ENCODE data around the gene CCDC169.

Gene CCDC169

GRCh38 chr13:36275190-36276002 lies 22.2 kb downstream of the CCDC169 start:
- Histone ChIP-seq H3K9ac (ENCODE audit: low read depth, low read length) (no peak overlapping the region), H3K36me3 (ENCODE audit: insufficient read depth, low read length) (peaks cover 32% of the 10 kb centered on the region), H3K9me3 (ENCODE audit: insufficient read depth, low read depth, low read length) (no peaks in the 10 kb centered on the region), H3K27me3 (ENCODE audit: insufficient read depth, low read length) (no peaks in the 10 kb centered on the region), H3K4me3 (ENCODE audit: low read length) (no peak overlapping the region), H3K27ac (ENCODE audit: low read depth, low read length) (no peak overlapping the region), H3K4me1 (ENCODE audit: insufficient read depth, low read length) (no peaks in the 10 kb centered on the region)
- WGBS: 100% methylated on average over 1 of the region's 3 CpGs

GRCh38 chr13:36273431-36273830 lies 24.2 kb downstream of the CCDC169 start:
- Histone ChIP-seq H3K27ac (ENCODE audit: low read depth, low read length) (no peak overlapping the region), H3K9me3 (ENCODE audit: insufficient read depth, low read depth, low read length) (no peaks in the 10 kb centered on the region), H3K4me1 (ENCODE audit: insufficient read depth, low read length) (no peaks in the 10 kb centered on the region), H3K4me3 (ENCODE audit: low read length) (no peak overlapping the region), H3K9ac (ENCODE audit: low read depth, low read length) (no peak overlapping the region), H3K36me3 (ENCODE audit: insufficient read depth, low read length) (peaks cover 23% of the 10 kb centered on the region), H3K27me3 (ENCODE audit: insufficient read depth, low read length) (no peaks in the 10 kb centered on the region)
- WGBS: 86% methylated on average over 2 of the region's 2 CpGs

GRCh38 chr13:36261976-36262375 lies 35.6 kb downstream of the CCDC169 start:
- no peaks in the 10 kb centered on the region for H3K27me3 ChIP-seq (ENCODE audit: insufficient read depth, low read length)
- no peak overlapping the region for H3K9ac ChIP-seq (ENCODE audit: low read depth, low read length)
- H3K9me3 ChIP-seq (ENCODE audit: insufficient read depth, low read depth, low read length): no peaks in the 10 kb centered on the region
- H3K36me3 ChIP-seq (ENCODE audit: insufficient read depth, low read length): peaks cover 6% of the 10 kb centered on the region; the same call in 1 of the 2 replicates
- H3K27ac ChIP-seq (ENCODE audit: low read depth, low read length): no peak overlapping the region
- peaks cover 4% of the 10 kb centered on the region; the same call in 1 of the 2 replicates for H3K4me1 ChIP-seq (ENCODE audit: insufficient read depth, low read length)
- H3K4me3 ChIP-seq (ENCODE audit: low read length): no peak overlapping the region

- Histone ChIP-seq H3K4me3 (ENCODE audit: low read length) (no peak overlapping the region), H3K36me3 (ENCODE audit: insufficient read depth, low read length) (peaks cover 5% of the 10 kb centered on the region; the same call in 1 of the 2 replicates), H3K27ac (ENCODE audit: low read depth, low read length) (no peak overlapping the region), H3K27me3 (ENCODE audit: insufficient read depth, low read length) (no peaks in the 10 kb centered on the region), H3K9ac (ENCODE audit: low read depth, low read length) (no peak overlapping the region), H3K9me3 (ENCODE audit: insufficient read depth, low read depth, low read length) (no peaks in the 10 kb centered on the region), H3K4me1 (ENCODE audit: insufficient read depth, low read length) (peaks cover 4% of the 10 kb centered on the region; the same call in 1 of the 2 replicates)
- 93% methylated on average over 3 of the region's 3 CpGs for WGBS
Measured at GRCh38 chr13:36261011-36261410, 36.6 kb downstream of the CCDC169 start.

- no peak overlapping the region for H3K4me3 ChIP-seq (ENCODE audit: low read length)
- H3K9me3 ChIP-seq (ENCODE audit: insufficient read depth, low read depth, low read length): no peaks in the 10 kb centered on the region
- no peaks in the 10 kb centered on the region for H3K27me3 ChIP-seq (ENCODE audit: insufficient read depth, low read length)
- peaks cover 4% of the 10 kb centered on the region; the same call in 1 of the 2 replicates for H3K4me1 ChIP-seq (ENCODE audit: insufficient read depth, low read length)
- H3K27ac ChIP-seq (ENCODE audit: low read depth, low read length): no peak overlapping the region
- H3K9ac ChIP-seq (ENCODE audit: low read depth, low read length): no peak overlapping the region
- WGBS: 95% methylated on average over 8 of the region's 8 CpGs
- H3K36me3 ChIP-seq (ENCODE audit: insufficient read depth, low read length): peaks cover 6% of the 10 kb centered on the region; the same call in 1 of the 2 replicates
Measured at GRCh38 chr13:36259361-36260137, 38.1 kb downstream of the CCDC169 start.

- Histone ChIP-seq H3K36me3 (ENCODE audit: insufficient read depth, low read length) (peaks cover 7% of the 10 kb centered on the region; the same call in 1 of the 2 replicates), H3K4me1 (ENCODE audit: insufficient read depth, low read length) (peaks cover 4% of the 10 kb centered on the region; the same call in 1 of the 2 replicates), H3K9me3 (ENCODE audit: insufficient read depth, low read depth, low read length) (no peaks in the 10 kb centered on the region), H3K9ac (ENCODE audit: low read depth, low read length) (no peak overlapping the region), H3K4me3 (ENCODE audit: low read length) (no peak overlapping the region), H3K27ac (ENCODE audit: low read depth, low read length) (no peak overlapping the region), H3K27me3 (ENCODE audit: insufficient read depth, low read length) (no peaks in the 10 kb centered on the region)
- 94% methylated on average over 8 of the region's 8 CpGs for WGBS
Measured at GRCh38 chr13:36258831-36259230, 38.8 kb downstream of the CCDC169 start.

GRCh38 chr13:36251526-36251925 lies 46.1 kb downstream of the CCDC169 start:
- peaks cover 41% of the 10 kb centered on the region for H3K36me3 ChIP-seq (ENCODE audit: insufficient read depth, low read length)
- H3K4me3 ChIP-seq (ENCODE audit: low read length): no peak overlapping the region
- no peaks in the 10 kb centered on the region for H3K27me3 ChIP-seq (ENCODE audit: insufficient read depth, low read length)
- H3K4me1 ChIP-seq (ENCODE audit: insufficient read depth, low read length): no peaks in the 10 kb centered on the region
- H3K9ac ChIP-seq (ENCODE audit: low read depth, low read length): no peak overlapping the region
- H3K9me3 ChIP-seq (ENCODE audit: insufficient read depth, low read depth, low read length): no peaks in the 10 kb centered on the region
- no peak overlapping the region for H3K27ac ChIP-seq (ENCODE audit: low read depth, low read length)

GRCh38 chr13:36251017-36251416 lies 46.6 kb downstream of the CCDC169 start:
- no peak overlapping the region for H3K4me3 ChIP-seq (ENCODE audit: low read length)
- no peaks in the 10 kb centered on the region for H3K9me3 ChIP-seq (ENCODE audit: insufficient read depth, low read depth, low read length)
- no peaks in the 10 kb centered on the region for H3K27me3 ChIP-seq (ENCODE audit: insufficient read depth, low read length)
- WGBS: 92% methylated on average over 4 of the region's 4 CpGs
- no peak overlapping the region for H3K9ac ChIP-seq (ENCODE audit: low read depth, low read length)
- peaks cover 45% of the 10 kb centered on the region for H3K36me3 ChIP-seq (ENCODE audit: insufficient read depth, low read length)
- no peak overlapping the region for H3K27ac ChIP-seq (ENCODE audit: low read depth, low read length)
- H3K4me1 ChIP-seq (ENCODE audit: insufficient read depth, low read length): no peaks in the 10 kb centered on the region

- no peaks in the 10 kb centered on the region for H3K4me1 ChIP-seq (ENCODE audit: insufficient read depth, low read length)
- H3K36me3 ChIP-seq (ENCODE audit: insufficient read depth, low read length): peaks cover 59% of the 10 kb centered on the region
- H3K27ac ChIP-seq (ENCODE audit: low read depth, low read length): no peak overlapping the region
- H3K27me3 ChIP-seq (ENCODE audit: insufficient read depth, low read length): no peaks in the 10 kb centered on the region
- H3K4me3 ChIP-seq (ENCODE audit: low read length): no peak overlapping the region
- no peak overlapping the region for H3K9ac ChIP-seq (ENCODE audit: low read depth, low read length)
- H3K9me3 ChIP-seq (ENCODE audit: insufficient read depth, low read depth, low read length): no peaks in the 10 kb centered on the region
Measured at GRCh38 chr13:36248700-36249099, 48.9 kb downstream of the CCDC169 start.

- 100% methylated on average over 1 of the region's 1 CpG for WGBS
- H3K36me3 ChIP-seq (ENCODE audit: insufficient read depth, low read length): peaks cover 83% of the 10 kb centered on the region
- H3K27ac ChIP-seq (ENCODE audit: low read depth, low read length): no peak overlapping the region
- no peaks in the 10 kb centered on the region for H3K27me3 ChIP-seq (ENCODE audit: insufficient read depth, low read length)
- no peak overlapping the region for H3K9ac ChIP-seq (ENCODE audit: low read depth, low read length)
- H3K4me3 ChIP-seq (ENCODE audit: low read length): no peak overlapping the region
- H3K9me3 ChIP-seq (ENCODE audit: insufficient read depth, low read depth, low read length): no peaks in the 10 kb centered on the region
- H3K4me1 ChIP-seq (ENCODE audit: insufficient read depth, low read length): no peaks in the 10 kb centered on the region
Measured at GRCh38 chr13:36244990-36245389, 52.6 kb downstream of the CCDC169 start.

GRCh38 chr13:36244073-36244472 lies 53.5 kb downstream of the CCDC169 start:
- 91% methylated on average over 2 of the region's 2 CpGs for WGBS

More at GRCh38 chr13:36244073-36244472, 53.5 kb downstream of the CCDC169 start:
- H3K36me3 ChIP-seq (ENCODE audit: insufficient read depth, low read length): peaks cover 78% of the 10 kb centered on the region
- H3K9me3 ChIP-seq (ENCODE audit: insufficient read depth, low read depth, low read length): no peaks in the 10 kb centered on the region
- no peaks in the 10 kb centered on the region for H3K27me3 ChIP-seq (ENCODE audit: insufficient read depth, low read length)
- H3K27ac ChIP-seq (ENCODE audit: low read depth, low read length): no peak overlapping the region
- no peak overlapping the region for H3K4me3 ChIP-seq (ENCODE audit: low read length)
- H3K9ac ChIP-seq (ENCODE audit: low read depth, low read length): no peak overlapping the region
- H3K4me1 ChIP-seq (ENCODE audit: insufficient read depth, low read length): no peaks in the 10 kb centered on the region
